Immature natural killer cell (primary cell): ENCODE data around the gene CDC25A. TPM values are rescaled to one million over a fixed set of nuclear protein-coding genes. Genes with fewer than 3 reads are reported as not detected.

Experiments used
- polyA plus RNA-seq, 3 donors: library from polyadenylated mRNA; unstranded; fragments of 300-500 nt; fragmentation: Illumina TruSeq; gene quantifications; one replicate each; pipeline ENCODE4 v1.2.3, GENCODE V29; 2021

CDC25A gene
- polyA plus RNA-seq, 3 donors from 2014 or later, result 0.16 to 0.20 TPM; not detected in 1

Other genes with a start within 250 kb of the CDC25A start
- 10 to 100 TPM in 2 of 3 donors, 1 to 10 TPM in 1; 4.4 to 64.2 (median 17.4) TPM for gene MAP4, start 172.0 kb downstream of the CDC25A start, polyA plus RNA-seq
- gene CAMP, start 35.1 kb upstream of the CDC25A start, polyA plus RNA-seq, result not detected
- gene ZNF589, start 52.7 kb upstream of the CDC25A start, polyA plus RNA-seq, result 1 to 10 TPM; 3.1 to 4.8 (median 4.6) TPM
- gene NME6, start 113.0 kb upstream of the CDC25A start, polyA plus RNA-seq, result 10 to 100 TPM; 41.9 to 75.1 (median 64.0) TPM
- not detected for gene SPINK8, start 145.2 kb upstream of the CDC25A start, polyA plus RNA-seq
- gene FBXW12, start 183.8 kb upstream of the CDC25A start, polyA plus RNA-seq, result not detected
- gene PLXNB1, start 241.7 kb upstream of the CDC25A start, polyA plus RNA-seq, result under 1 TPM in 2 of 3 donors, not detected in 1; 0.11 to 0.19 TPM